GM10266 (cell line): ENCODE data around the gene PUM1.

Experiments used
- DNase-seq: peaks from one replicate; pipeline ENCODE4 v3.0.0; 2012; ENCODE audit errors: extremely low spot score
- CTCF ChIP-seq: IDR thresholded peaks from 2 replicates; pipeline ENCODE4 v1.5.1; 2012; ENCODE audit warnings: mild to moderate bottlenecking, low read depth; ENCODE audit not compliant: control insufficient read depth, insufficient read depth; ENCODE audit errors: missing control alignments

PUM1 gene

GRCh38 chr1:30962609-30963508 is 102.7 kb downstream of the PUM1 start:
- TF ChIP-seq CTCF, result no peak
- DNase-seq, result no peak

GRCh38 chr1:30957560-30958222 is 107.8 kb downstream of the PUM1 start:
- peak; percentile 21 for DNase-seq
- TF ChIP-seq CTCF, result no peak

- DNase-seq, result no peak
- TF ChIP-seq CTCF, result no peak
These were observed 110.0 kb downstream of the PUM1 start for GRCh38 chr1:30955448-30956015.

GRCh38 chr1:30953685-30954084 is 111.8 kb downstream of the PUM1 start:
- no peak for TF ChIP-seq CTCF
- DNase-seq, result no peak

- no peak for TF ChIP-seq CTCF
- no peak for DNase-seq
These were observed 113.4 kb downstream of the PUM1 start for GRCh38 chr1:30952098-30952497.

GRCh38 chr1:30950700-30951099 is 114.8 kb downstream of the PUM1 start:
- no peak for TF ChIP-seq CTCF
- no peak for DNase-seq
